CD14-positive monocyte (primary cell): ENCODE measurements around the gene MEAF6. TPM values are rescaled to one million over a fixed set of nuclear protein-coding genes. Genes with fewer than 3 reads are reported as not detected.

Experiments used
- DNase-seq, 3 donors: peaks; one replicate each; pipeline ENCODE4 v3.0.0-alpha.2; 2011 to 2022
- H2AFZ ChIP-seq: 2 replicates; pipeline ENCODE4 v1.6.0; 2012; ENCODE audit warnings: mild to moderate bottlenecking, low read depth, low read length, inconsistent platforms; ENCODE audit not compliant: insufficient read depth, poor library complexity, severe bottlenecking
- H3K27ac ChIP-seq, 2 donors: 1 replicate in 1 of 2; 2 replicates in 1 of 2; pipeline ENCODE4 v1.5.1; 2012 to 2013; ENCODE audit warnings: low read length in 2 of 2, control low read depth in 1 of 2, inconsistent platforms in 1 of 2, low read depth in 1 of 2, mild to moderate bottlenecking in 1 of 2
- H3K27me3 ChIP-seq, 2 donors: one replicate each; pipeline versions ENCODE4 v1.6.0 to v1.6.1; 2011 to 2013; ENCODE audit warnings: low read length in 2 of 2; ENCODE audit not compliant: control insufficient read depth in 2 of 2, insufficient read depth in 2 of 2
- H3K36me3 ChIP-seq, 2 donors: replicated peaks in 1 of 2; 1 replicate in 1 of 2; 2 replicates in 1 of 2; pipeline versions ENCODE4 v1.5.1 to v1.6.1; 2012 to 2013; ENCODE audit warnings: low read length in 2 of 2, control low read depth in 1 of 2, inconsistent platforms in 1 of 2, mild to moderate bottlenecking in 1 of 2; ENCODE audit not compliant: insufficient read depth in 2 of 2, control insufficient read depth in 1 of 2
- H3K4me1 ChIP-seq, 2 donors: 1 replicate in 1 of 2; 2 replicates in 1 of 2; pipeline versions ENCODE4 v1.5.1 to v1.6.1; 2012 to 2013; ENCODE audit warnings: low read length in 2 of 2, control low read depth in 1 of 2, inconsistent platforms in 1 of 2, mild to moderate bottlenecking in 1 of 2, moderate library complexity in 1 of 2; ENCODE audit not compliant: insufficient read depth in 2 of 2, control insufficient read depth in 1 of 2
- H3K4me2 ChIP-seq: replicated peaks from 2 replicates; pipeline ENCODE3; 2012; ENCODE audit warnings: low read length, moderate library complexity, mild to moderate bottlenecking; ENCODE audit not compliant: poor library complexity, severe bottlenecking; ENCODE audit errors: extremely low read depth
- H3K4me3 ChIP-seq, 3 experiments: fragments of 200-600 bp in 1 of 3; sonication (generic) in 1 of 3; replicated peaks in 1 of 3; 1 replicate in 2 of 3; 2 replicates in 1 of 3; pipeline ENCODE4 v1.5.1; 2011 to 2013; ENCODE audit warnings: low read length in 3 of 3, mild to moderate bottlenecking in 3 of 3, control low read depth in 2 of 3, low read depth in 2 of 3, inconsistent platforms in 1 of 3, moderate library complexity in 1 of 3
- H3K79me2 ChIP-seq: 2 replicates; pipeline ENCODE4 v1.6.0; 2012; ENCODE audit warnings: mild to moderate bottlenecking, control low read depth, inconsistent platforms, low read length, moderate library complexity; ENCODE audit not compliant: insufficient read depth
- H3K9ac ChIP-seq: 2 replicates; pipeline ENCODE4 v1.6.0; 2017; ENCODE audit warnings: low read length, mild to moderate bottlenecking; ENCODE audit not compliant: insufficient read depth, poor library complexity, severe bottlenecking
- H3K9me3 ChIP-seq, 2 donors: replicated peaks in 1 of 2; 1 replicate in 1 of 2; 2 replicates in 1 of 2; pipeline versions ENCODE4 v1.5.1 to v1.6.1; 2012 to 2013; ENCODE audit warnings: low read length in 2 of 2, control low read depth in 1 of 2; ENCODE audit not compliant: control insufficient read depth in 1 of 2, insufficient read depth in 1 of 2
- H4K20me1 ChIP-seq: 2 replicates; pipeline ENCODE4 v1.6.0; 2012; ENCODE audit warnings: mild to moderate bottlenecking, low read length, control low read depth, moderate library complexity; ENCODE audit not compliant: insufficient read depth
- H3K27ac Mint-ChIP-seq, 7 donors: one replicate each; pipeline ENCODE4 v1.8.0; 2020; ENCODE audit warnings: mild to moderate bottlenecking in 7 of 7, mixed read lengths in 7 of 7, moderate library complexity in 6 of 7, inconsistent platforms in 2 of 7
- H3K27me3 Mint-ChIP-seq, 3 donors: one replicate each; pipeline ENCODE4 v1.8.0; 2021 to 2022; ENCODE audit warnings: low read depth in 3 of 3, mild to moderate bottlenecking in 3 of 3, mixed read lengths in 3 of 3, moderate library complexity in 3 of 3, inconsistent platforms in 1 of 3
- H3K36me3 Mint-ChIP-seq, 2 donors: one replicate each; pipeline ENCODE4 v1.8.0; 2020; ENCODE audit warnings: mixed read lengths in 2 of 2, inconsistent platforms in 1 of 2, mild to moderate bottlenecking in 1 of 2
- H3K4me1 Mint-ChIP-seq: one replicate; pipeline ENCODE4 v1.8.0; 2020; ENCODE audit warnings: mild to moderate bottlenecking, mixed read lengths
- H3K4me3 Mint-ChIP-seq, 2 donors: one replicate each; pipeline ENCODE4 v1.8.0; 2020; ENCODE audit warnings: mild to moderate bottlenecking in 2 of 2, mixed read lengths in 2 of 2, moderate library complexity in 1 of 2
- H3K9me3 Mint-ChIP-seq, 7 donors: one replicate each; pipeline ENCODE4 v1.8.0; 2020 to 2022; ENCODE audit warnings: mixed read lengths in 7 of 7, mild to moderate bottlenecking in 6 of 7, moderate library complexity in 6 of 7, inconsistent platforms in 2 of 7
- CTCF ChIP-seq: fragments of 200-600 bp; IDR thresholded peaks from one replicate; pipeline ENCODE4 v1.8.0; 2022; ENCODE audit warnings: antibody characterized with exemption, mild to moderate bottlenecking
- WGBS: methylation state at CpG from one replicate; pipeline ENCODE4 v1.1.5; 2013; ENCODE audit warnings: missing lambda C conversion rate; ENCODE audit not compliant: insufficient coverage; 5-methylcytosine and 5-hydroxymethylcytosine counted together
- intact Hi-C, 2 donors: fragments of 100-400 bp; cut with micrococcal nuclease; formaldehyde crosslinking; loops; one replicate each; pipeline versions ENCODE4 v1.15.0 to v1.15.1; 2023
- polyA minus RNA-seq: library from RNA; depleted of rRNA, polyadenylated mRNA; stranded (reverse); fragments of >200 nt; gene quantifications from 2 replicates; pipeline ENCODE4 v1.2.3, GENCODE V29; 2012
- polyA plus RNA-seq, 3 donors: library from polyadenylated mRNA; depleted of rRNA in 1 of 3; unstranded in 2 of 3; stranded (reverse) in 1 of 3; fragments of 300-500 nt in 2 of 3; fragments of >200 nt in 1 of 3; fragmentation: Illumina TruSeq in 2 of 3; gene quantifications; 1 replicate in 2 of 3; 2 replicates in 1 of 3; pipeline ENCODE4 v1.2.3, GENCODE V29; 2012 to 2021
- total RNA-seq, 12 experiments: library from RNA in 1 of 12; stranded (reverse) in 1 of 12; fragments of 120-200 nt in 1 of 12; gene quantifications; one replicate each; pipeline ENCODE4 v1.2.4 and lab custom pipeline; 2013 to 2026; ENCODE audit warnings: mixed read lengths in 6 of 12, inconsistent platforms in 1 of 12

Gene MEAF6
- total RNA-seq (2013) = 74.0 TPM
- polyA plus RNA-seq = 10 to 100 TPM; 56.7 to 99.8 (median 79.2) TPM
- polyA minus RNA-seq = 16.3 and 26.1 TPM in 2 replicates
- total RNA-seq (lab: John Stamatoyannopoulos, UW) = 5.0 to 37.2 (median 23.3) reads per million in 11 experiments

- Histone ChIP-seq H3K4me2 (peak within 1 kb of the TSS; percentile 86), H4K20me1 (peaks cover 6% of the 10 kb centered on the region), H3K27me3 (no peaks in the 10 kb centered on the region), H3K36me3 (peaks cover 13 to 21% of the 10 kb centered on the region in 2 donors), H3K79me2 (peaks cover 22% of the 10 kb centered on the region), H3K9ac (peak within 1 kb of the TSS; percentile 80), H3K9me3 (no peaks in the 10 kb centered on the region), H3K27ac (peak within 1 kb of the TSS; percentile 95 to 96), H2AFZ (peak within 1 kb of the TSS; percentile 95), H3K4me1 (peaks cover 17 to 21% of the 10 kb centered on the region in 2 donors), H3K4me3 (peak within 1 kb of the TSS; percentile 57 to 90 (median 83))
- H3K9me3 Mint-ChIP-seq = peaks cover 0 to 3% (median 0%) of the 10 kb centered on the region in 7 donors
- peak; percentile 79 to 89 (median 87) for DNase-seq
- peak; percentile 95 for TF ChIP-seq CTCF
- peaks cover 1 to 4% (median 2%) of the 10 kb centered on the region in 3 donors for H3K27me3 Mint-ChIP-seq
- H3K4me3 Mint-ChIP-seq = peak within 1 kb of the TSS; percentile 96 to 98
- peaks cover 23% of the 10 kb centered on the region for H3K4me1 Mint-ChIP-seq
- peaks cover 21 to 27% of the 10 kb centered on the region in 2 donors for H3K36me3 Mint-ChIP-seq
- under 1% methylated on average over 97 of the region's 100 CpGs for WGBS
- intact Hi-C loops = loop anchor here in 1 of 2 donors (5.0 kb wide), 1 partner anchor 38 kb away; the partner anchor contains the start of gene SNIP1
- H3K27ac Mint-ChIP-seq = peak within 1 kb of the TSS; percentile 94 to 99 (median 98)
Measured at GRCh38 chr1:37514350-37515184, at the start of gene MEAF6. Gene MEAF6, minus strand, starts transcription at chr1:37514766. Its CDS starts 20 bp downstream, at chr1:37514746.

- intact Hi-C loops = no loop called here
Measured at GRCh38 chr1:37562984-37563383, 48.4 kb upstream of the MEAF6 start.

More at GRCh38 chr1:37562984-37563383, 48.4 kb upstream of the MEAF6 start:
- Histone ChIP-seq H3K79me2 (no peaks in the 10 kb centered on the region), H3K27ac (no peak overlapping the region), H2AFZ (no peak overlapping the region), H3K4me1 (no peaks in the 10 kb centered on the region), H3K9me3 (no peaks in the 10 kb centered on the region), H3K36me3 (peaks cover 37 to 54% of the 10 kb centered on the region in 2 donors), H3K27me3 (no peaks in the 10 kb centered on the region), H3K9ac (no peak overlapping the region), H4K20me1 (no peaks in the 10 kb centered on the region), H3K4me2 (no peak overlapping the region), H3K4me3 (no peak overlapping the region)
- no peak for TF ChIP-seq CTCF
- WGBS = 100% methylated on average over 1 of the region's 1 CpG
- H3K36me3 Mint-ChIP-seq = peaks cover 36 to 44% of the 10 kb centered on the region in 2 donors
- H3K27ac Mint-ChIP-seq = peak overlapping the region in 1 of 7 donors; percentile 6
- H3K4me1 Mint-ChIP-seq = no peaks in the 10 kb centered on the region
- no peaks in the 10 kb centered on the region for H3K27me3 Mint-ChIP-seq
- no peak for DNase-seq
- H3K9me3 Mint-ChIP-seq = peaks cover 0 to 2% (median 0%) of the 10 kb centered on the region in 7 donors
- no peak overlapping the region for H3K4me3 Mint-ChIP-seq
